ENCODE data around the gene SNAPIN. TPM values are rescaled to one million over a fixed set of nuclear protein-coding genes. Genes with fewer than 3 reads are reported as not detected.
A peak's percentile ranks its signal among the peaks of the same experiment; 100 is the strongest.

The SNAPIN gene
- total RNA-seq, 1 experiment from 2014 or later: 23.4 TPM

GRCh38 chr1:153643100-153643499, 15.4 kb upstream of the SNAPIN start (continued):
- TF ChIP-seq USF2 (CRISPR knock-in tag; IDR thresholded peaks at IDR 0.05): no peak

DNA sequence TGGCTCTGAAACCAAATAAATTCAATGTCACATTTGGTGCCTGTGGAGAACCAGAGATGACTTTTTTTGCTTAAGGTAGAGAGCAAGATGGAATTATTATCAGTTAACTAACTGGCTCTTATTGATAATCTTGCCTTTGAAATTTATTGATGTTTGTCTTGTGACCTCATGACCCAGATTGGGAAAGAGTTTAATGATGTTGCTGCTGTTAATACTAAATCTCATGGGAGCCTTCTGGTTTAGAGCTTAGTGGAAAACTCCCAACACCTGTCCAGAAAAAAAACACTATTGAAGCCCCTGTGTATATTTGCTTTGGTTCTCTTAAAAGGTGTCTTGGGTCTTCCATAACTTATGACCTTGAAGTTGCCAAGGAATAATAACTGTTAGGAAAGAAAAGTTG, 14.7 kb upstream of the SNAPIN start:
- POLR2A ChIA-PET: interaction anchor here (1.1 to 2.4 kb wide), 2 partner anchors 8 to 10 kb away, joined by 3 to 9 read pairs; partner anchors contain the start of gene CHTOP
- Mint-ChIP-seq H3K27ac (no peak overlapping the region), H3K36me3 (peaks cover 66% of the 10 kb centered on the region), H3K27me3 (ENCODE audit: low read depth) (no peaks in the 10 kb centered on the region), H3K4me3 (no peak overlapping the region), H3K9me3 (no peaks in the 10 kb centered on the region), H3K4me1 (peaks cover 8% of the 10 kb centered on the region)
- CTCF ChIA-PET: interaction anchor here (1.1 to 2.2 kb wide), 5 partner anchors 10 to 133 kb away, joined by 3 to 11 read pairs (median 5); partner anchors contain the start of genes CHTOP, NPR1 and S100A13
- TF ChIP-seq ZNF219 (CRISPR knock-in tag; IDR thresholded peaks at IDR 0.05; ENCODE audit: borderline replicate concordance) (no peak), PRDM15 (CRISPR knock-in tag; IDR thresholded peaks at IDR 0.05) (no peak), CTCF (IDR thresholded peaks at IDR 0.05) (no peak), ESRRA (CRISPR knock-in tag; IDR thresholded peaks at IDR 0.05; ENCODE audit: borderline replicate concordance) (no peak), SP1 (CRISPR knock-in tag; conservative IDR thresholded peaks at IDR 0.05) (no peak), ZNF416 (CRISPR knock-in tag; IDR thresholded peaks at IDR 0.05) (no peak), TP53 (CRISPR knock-in tag; IDR thresholded peaks at IDR 0.05) (no peak), CBFB (CRISPR knock-in tag; IDR thresholded peaks at IDR 0.05; ENCODE audit: low read depth) (no peak)
- TF ChIP-seq, protein P1, sequence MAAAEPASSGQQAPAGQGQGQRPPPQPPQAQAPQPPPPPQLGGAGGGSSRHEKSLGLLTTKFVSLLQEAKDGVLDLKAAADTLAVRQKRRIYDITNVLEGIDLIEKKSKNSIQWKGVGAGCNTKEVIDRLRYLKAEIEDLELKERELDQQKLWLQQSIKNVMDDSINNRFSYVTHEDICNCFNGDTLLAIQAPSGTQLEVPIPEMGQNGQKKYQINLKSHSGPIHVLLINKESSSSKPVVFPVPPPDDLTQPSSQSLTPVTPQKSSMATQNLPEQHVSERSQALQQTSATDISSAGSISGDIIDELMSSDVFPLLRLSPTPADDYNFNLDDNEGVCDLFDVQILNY (CRISPR knock-in tag; IDR thresholded peaks at IDR 0.05): no peak
- no peak for DNase-seq (ENCODE audit: low spot score)
- ATAC-seq: no peak

- no peak for TF ChIP-seq ESRRA (CRISPR knock-in tag; IDR thresholded peaks at IDR 0.05; ENCODE audit: borderline replicate concordance)
- TF ChIP-seq HMGA2 (CRISPR knock-in tag; IDR thresholded peaks at IDR 0.05): no peak
- peak overlapping the region; percentile 94 for H3K27ac Mint-ChIP-seq
- peaks cover 8% of the 10 kb centered on the region for H3K4me1 Mint-ChIP-seq
- H3K27me3 Mint-ChIP-seq (ENCODE audit: low read depth): no peaks in the 10 kb centered on the region
- no peak for DNase-seq (ENCODE audit: low spot score)
- peaks cover 42% of the 10 kb centered on the region for H3K36me3 Mint-ChIP-seq
- no peak for ATAC-seq
- ChIA-PET CTCF (interaction anchor here (0.8 to 2.2 kb wide), 6 partner anchors 13 to 293 kb away, joined by 3 to 7 read pairs (median 4); partner anchors contain the start of gene CHTOP), POLR2A (interaction anchor here (1.0 to 3.4 kb wide), 2 partner anchors 13 kb away, joined by 5 to 14 read pairs; partner anchors contain the start of gene CHTOP)
- no peak overlapping the region for H3K4me3 Mint-ChIP-seq
- no peaks in the 10 kb centered on the region for H3K9me3 Mint-ChIP-seq
These were observed 11.7 kb upstream of the SNAPIN start for GRCh38 chr1:153646672-153647345.

GRCh38 chr1:153647346-153647714, 11.2 kb upstream of the SNAPIN start:
- H3K27ac Mint-ChIP-seq: peak overlapping the region; percentile 94
- ChIA-PET POLR2A (interaction anchor here (1.0 to 3.4 kb wide), 2 partner anchors 13 kb away, joined by 5 to 14 read pairs; partner anchors contain the start of gene CHTOP), CTCF (interaction anchor here (0.5 to 2.2 kb wide), 9 partner anchors 13 to 320 kb away, joined by 3 to 12 read pairs (median 4); partner anchors contain the start of genes CHTOP, CREB3L4 and S100A13)
- DNase-seq (ENCODE audit: low spot score) (no peak), ATAC-seq (peak; percentile 80)
- no peaks in the 10 kb centered on the region for H3K27me3 Mint-ChIP-seq (ENCODE audit: low read depth)
- H3K4me1 Mint-ChIP-seq: peaks cover 8% of the 10 kb centered on the region
- peaks cover 37% of the 10 kb centered on the region for H3K36me3 Mint-ChIP-seq
- TF ChIP-seq TEAD1 (CRISPR knock-in tag; IDR thresholded peaks at IDR 0.05): 0 out of 2 replicates have a peak, but pooled peaks have one; percentile 27
- no peak for TF ChIP-seq ETV6 (CRISPR knock-in tag; IDR thresholded peaks at IDR 0.05)
- peak; percentile 54; the same call in 1 of the 2 replicates for TF ChIP-seq E2F1 (CRISPR knock-in tag; IDR thresholded peaks at IDR 0.05)
- no peak overlapping the region for H3K4me3 Mint-ChIP-seq
- H3K9me3 Mint-ChIP-seq: no peaks in the 10 kb centered on the region

All from WTC11 (cell line).